Measurements from ENCODE around the gene CCDC88C.

The CCDC88C gene

GRCh38 chr14:91456283-91456682, 38.7 kb upstream of the CCDC88C start:
- TF ChIP-seq CTCF (IDR thresholded peaks at IDR 0.05): no peak
- no peaks in the 10 kb centered on the region for H3K27me3 ChIP-seq (ENCODE audit: control insufficient read depth, insufficient read depth, low read length)
- H2AFZ ChIP-seq: no peak overlapping the region
- no peaks in the 10 kb centered on the region for H3K36me3 ChIP-seq (ENCODE audit: control insufficient read depth, insufficient read depth, low read length)
- H3K4me3 ChIP-seq (ENCODE audit: low read depth, low read length): no peak overlapping the region
- H3K9me3 ChIP-seq (ENCODE audit: control insufficient read depth, low read length): no peaks in the 10 kb centered on the region
- H3K79me2 ChIP-seq: no peaks in the 10 kb centered on the region
- no peak overlapping the region for H3K9ac ChIP-seq
- H3K4me1 ChIP-seq: no peaks in the 10 kb centered on the region
- no peak overlapping the region for H3K4me2 ChIP-seq (ENCODE audit: low read length)
- no peak overlapping the region for H3K27ac ChIP-seq

DNA sequence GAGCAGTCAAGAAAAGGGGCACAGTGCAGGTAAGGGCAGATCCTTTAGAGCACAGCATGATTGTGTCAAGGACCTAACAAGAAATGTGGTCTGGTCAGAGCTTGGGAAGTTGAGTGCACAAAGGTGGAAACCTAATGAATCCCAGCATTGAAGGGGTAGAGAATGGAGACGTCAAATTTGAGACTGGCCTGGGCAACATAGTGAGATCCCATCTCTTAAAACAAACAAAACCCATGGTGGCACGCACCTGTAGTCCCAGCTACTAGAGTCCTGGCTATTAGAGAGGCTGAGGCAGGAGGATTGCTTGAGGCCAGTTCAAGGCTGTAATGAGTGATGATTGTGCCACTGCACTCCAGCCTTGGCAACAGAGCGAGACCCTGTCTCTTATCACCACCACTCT, 37.0 kb upstream of the CCDC88C start:
- Histone ChIP-seq H3K27ac (no peak overlapping the region), H3K9me3 (ENCODE audit: control insufficient read depth, low read length) (no peaks in the 10 kb centered on the region), H3K9ac (no peak overlapping the region), H3K27me3 (ENCODE audit: control insufficient read depth, insufficient read depth, low read length) (no peaks in the 10 kb centered on the region), H3K79me2 (no peaks in the 10 kb centered on the region), H3K4me3 (ENCODE audit: low read depth, low read length) (no peak overlapping the region), H3K4me2 (ENCODE audit: low read length) (no peak overlapping the region), H3K36me3 (ENCODE audit: control insufficient read depth, insufficient read depth, low read length) (no peaks in the 10 kb centered on the region), H2AFZ (no peak overlapping the region), H3K4me1 (no peaks in the 10 kb centered on the region)
- TF ChIP-seq CTCF (IDR thresholded peaks at IDR 0.05): no peak

GRCh38 chr14:91454155-91454554, 36.5 kb upstream of the CCDC88C start:
- H3K4me3 ChIP-seq (ENCODE audit: low read depth, low read length): no peak overlapping the region
- H3K9me3 ChIP-seq (ENCODE audit: control insufficient read depth, low read length): no peaks in the 10 kb centered on the region
- H3K79me2 ChIP-seq: no peaks in the 10 kb centered on the region
- no peaks in the 10 kb centered on the region for H3K4me1 ChIP-seq
- H3K36me3 ChIP-seq (ENCODE audit: control insufficient read depth, insufficient read depth, low read length): no peaks in the 10 kb centered on the region
- no peaks in the 10 kb centered on the region for H3K27me3 ChIP-seq (ENCODE audit: control insufficient read depth, insufficient read depth, low read length)
- no peak overlapping the region for H3K9ac ChIP-seq
- no peak overlapping the region for H3K27ac ChIP-seq
- H3K4me2 ChIP-seq (ENCODE audit: low read length): no peak overlapping the region
- H2AFZ ChIP-seq: no peak overlapping the region
- no peak for TF ChIP-seq CTCF (IDR thresholded peaks at IDR 0.05)

- Histone ChIP-seq H3K36me3 (ENCODE audit: control insufficient read depth, insufficient read depth, low read length) (no peaks in the 10 kb centered on the region), H2AFZ (no peak overlapping the region), H3K9me3 (ENCODE audit: control insufficient read depth, low read length) (no peaks in the 10 kb centered on the region), H3K4me3 (ENCODE audit: low read depth, low read length) (no peak overlapping the region), H3K79me2 (no peaks in the 10 kb centered on the region), H3K9ac (no peak overlapping the region), H3K4me1 (no peaks in the 10 kb centered on the region), H3K27ac (no peak overlapping the region), H3K27me3 (ENCODE audit: control insufficient read depth, insufficient read depth, low read length) (no peaks in the 10 kb centered on the region), H3K4me2 (ENCODE audit: low read length) (no peak overlapping the region)
- TF ChIP-seq CTCF (IDR thresholded peaks at IDR 0.05): no peak
Observed at GRCh38 chr14:91453744-91454143, 36.1 kb upstream of the CCDC88C start.

GRCh38 chr14:91444335-91445020, 26.9 kb upstream of the CCDC88C start:
- no peaks in the 10 kb centered on the region for H3K4me1 ChIP-seq
- no peaks in the 10 kb centered on the region for H3K9me3 ChIP-seq (ENCODE audit: control insufficient read depth, low read length)
- H3K4me3 ChIP-seq (ENCODE audit: low read depth, low read length): no peak overlapping the region
- no peaks in the 10 kb centered on the region for H3K79me2 ChIP-seq
- no peak overlapping the region for H3K27ac ChIP-seq
- TF ChIP-seq CTCF (IDR thresholded peaks at IDR 0.05): no peak
- H3K36me3 ChIP-seq (ENCODE audit: control insufficient read depth, insufficient read depth, low read length): no peaks in the 10 kb centered on the region
- no peak overlapping the region for H2AFZ ChIP-seq
- H3K4me2 ChIP-seq (ENCODE audit: low read length): no peak overlapping the region
- H3K27me3 ChIP-seq (ENCODE audit: control insufficient read depth, insufficient read depth, low read length): no peaks in the 10 kb centered on the region
- H3K9ac ChIP-seq: no peak overlapping the region

Measured in parathyroid adenoma (tissue), 2 donors.